Measurements from ENCODE around the gene CCDC160.
"Not testable (repeated sequence)": the region's sequence is repeated elsewhere in the genome, so short reads cannot be mapped to it uniquely, and the experiment has no call there.

CCDC160 gene

DNA sequence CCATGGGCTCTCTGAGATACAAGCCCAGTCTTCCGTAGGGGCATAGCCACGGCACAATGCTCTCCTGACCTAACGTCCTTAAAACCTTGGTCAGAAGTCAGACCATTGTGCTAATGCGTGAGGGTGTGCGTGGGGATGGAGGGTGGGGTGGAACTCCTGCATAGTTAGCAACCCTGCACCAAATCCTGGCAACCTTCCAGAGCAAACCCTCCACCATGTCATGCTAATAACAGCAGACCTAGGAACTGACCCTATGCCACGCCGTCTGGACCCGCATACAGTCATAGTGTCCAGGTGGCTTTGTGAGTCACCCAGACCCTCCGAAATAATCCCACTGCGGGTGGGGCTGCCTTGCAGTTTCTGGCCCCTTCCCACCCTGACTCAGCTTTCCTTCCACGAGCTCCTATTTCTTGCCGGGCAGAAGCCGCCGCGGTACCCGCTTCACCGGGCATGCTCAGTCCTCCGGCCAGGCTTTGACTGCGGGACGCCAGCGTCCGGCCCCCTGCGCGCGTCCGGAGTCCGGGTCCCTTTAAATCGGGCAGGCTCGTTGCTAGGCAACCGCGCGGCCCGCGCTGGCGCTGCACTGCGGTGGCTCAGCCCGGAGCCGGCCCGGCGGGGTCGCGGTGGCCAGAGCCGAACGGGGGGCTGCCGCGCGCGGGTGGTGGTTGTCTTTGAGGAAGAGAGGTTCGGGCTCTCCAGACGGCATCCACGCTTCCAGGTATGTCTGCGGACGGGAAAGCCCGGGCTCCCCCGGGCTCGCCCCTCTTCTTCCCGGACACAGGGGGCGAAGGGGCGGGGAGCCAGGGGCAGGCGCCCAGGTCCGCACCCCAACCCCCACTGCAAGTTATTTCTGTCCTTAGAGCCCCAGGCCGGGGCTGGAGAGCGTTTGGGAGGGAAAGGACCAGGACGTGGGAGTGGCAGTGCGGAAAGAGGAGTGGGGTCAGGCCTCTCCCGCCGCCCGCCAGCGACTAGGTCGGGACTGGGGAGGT is at the start of gene CCDC160:
TSS of gene CCDC160 (plus strand) at position 557 of the 989 bp plus-strand sequence. CDS start 7,619 bp downstream, outside the sequence.
- no peak for DNase-seq

DNA sequence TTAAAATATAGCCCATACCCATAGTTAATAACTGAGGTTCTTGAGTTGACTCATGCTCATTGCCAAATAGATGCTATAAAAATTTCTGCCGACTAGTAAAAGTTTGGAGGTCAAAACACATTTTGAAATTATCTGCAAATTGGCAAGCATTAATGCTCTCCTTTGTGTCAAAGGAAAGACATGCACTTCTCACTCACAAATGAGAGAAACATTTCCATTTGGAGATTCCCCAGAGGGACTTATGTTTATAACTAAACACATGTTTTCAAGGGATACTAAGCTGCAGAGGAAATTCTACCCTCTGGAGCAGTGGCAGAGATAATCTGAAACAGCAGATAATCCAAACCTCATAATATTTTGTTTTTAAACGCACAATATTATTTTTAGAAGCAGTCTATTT is 45.7 kb upstream of the CCDC160 start:
- DNase-seq = no peak

DNA sequence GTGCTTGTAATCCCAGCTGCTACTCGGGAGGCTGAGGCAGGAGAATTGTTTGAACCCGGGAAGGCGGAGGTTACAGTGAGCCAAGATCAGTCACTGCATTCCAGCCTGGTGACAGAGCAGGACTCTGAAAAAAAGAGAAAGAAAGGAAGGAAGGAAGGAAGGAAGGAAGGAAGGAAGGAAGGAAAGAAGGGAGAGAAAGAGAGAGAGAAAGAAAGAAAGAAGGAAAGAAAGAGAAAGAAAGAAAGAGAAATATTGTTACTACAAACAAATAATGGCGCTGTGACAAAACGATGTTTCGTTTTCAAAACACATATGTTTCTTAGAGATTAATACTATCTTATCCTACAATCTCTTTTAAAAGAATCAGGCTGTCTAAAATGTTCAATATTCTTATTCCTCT is 42.1 kb upstream of the CCDC160 start:
- no peak for DNase-seq

DNA sequence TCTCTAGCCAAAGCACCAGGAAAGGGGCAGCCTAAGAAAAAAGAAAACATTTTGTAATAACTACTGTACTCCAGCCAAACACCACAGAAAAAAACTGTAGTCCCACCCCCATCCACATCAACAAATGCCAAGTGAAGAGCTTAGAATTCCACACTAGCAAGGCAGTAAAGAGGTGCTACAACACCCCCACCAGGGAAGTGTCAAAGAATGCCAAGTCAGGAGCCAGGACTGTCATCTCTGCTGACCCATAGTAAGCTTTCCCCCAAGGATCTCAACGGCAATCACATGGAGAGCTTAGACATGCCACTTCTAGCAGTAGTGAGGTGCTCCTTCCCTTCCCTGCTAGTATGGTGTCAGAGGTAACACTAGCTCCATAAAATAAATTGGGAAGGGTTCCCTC is 34.4 kb upstream of the CCDC160 start:
- no peak for DNase-seq

DNA sequence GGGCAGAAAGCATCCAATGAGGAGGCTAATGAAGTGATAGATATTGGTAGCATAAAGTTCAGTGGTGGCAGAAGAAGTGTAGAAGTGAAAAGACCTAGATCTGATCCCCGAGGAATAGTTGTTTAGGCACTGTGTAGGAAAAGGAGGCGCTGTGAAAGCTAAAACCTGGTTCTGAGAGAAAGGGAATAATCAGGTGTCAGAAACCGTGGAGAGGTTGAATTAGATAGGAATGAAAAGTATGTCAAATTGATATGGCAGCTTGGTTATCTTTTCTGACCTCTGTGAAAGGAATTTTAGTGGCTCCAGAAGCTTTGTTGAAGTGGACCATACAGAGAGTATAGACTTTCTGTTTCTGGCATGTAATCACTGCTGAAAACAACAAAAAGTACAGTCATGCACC is 30.8 kb upstream of the CCDC160 start:
- no peak for DNase-seq

DNA sequence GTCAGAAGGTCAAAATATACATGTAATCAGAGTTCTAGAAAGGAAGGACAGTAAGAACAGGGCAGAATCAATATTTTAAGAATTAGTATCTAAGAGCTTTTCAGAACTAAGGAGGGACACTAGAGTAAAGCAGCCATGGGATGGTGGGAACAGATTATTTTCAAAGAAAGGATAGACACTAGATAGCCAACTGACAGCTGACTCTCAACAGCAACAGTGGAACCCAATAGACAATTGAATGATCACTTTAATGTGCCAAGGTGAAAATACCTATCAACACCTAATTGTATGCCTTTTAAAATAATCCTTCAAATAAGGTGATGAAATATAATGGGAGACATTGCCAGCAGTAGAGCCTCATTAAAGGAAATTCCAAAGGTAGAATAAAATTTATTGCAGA is 26.5 kb upstream of the CCDC160 start:
- DNase-seq = no peak

DNA sequence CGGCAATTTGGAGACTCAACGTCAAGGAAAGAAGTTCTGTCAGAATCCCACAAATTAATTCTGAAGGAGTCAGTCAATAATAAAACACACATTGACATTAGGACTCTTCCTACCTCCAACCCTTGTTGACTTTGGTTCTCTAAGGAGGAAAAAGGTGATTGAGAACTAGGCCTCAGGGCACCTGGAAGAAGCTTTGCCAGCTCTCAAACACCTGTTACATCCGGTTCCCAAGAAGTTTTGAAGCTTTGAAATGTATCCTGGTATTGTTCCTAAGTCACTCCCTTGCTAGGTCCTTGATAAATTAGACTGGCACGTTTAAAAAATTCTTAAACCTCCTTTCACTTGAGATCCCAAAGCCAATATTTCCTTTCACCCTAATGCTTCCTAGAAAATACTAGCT is 1.7 kb upstream of the CCDC160 start:
- DNase-seq = no peak

DNA sequence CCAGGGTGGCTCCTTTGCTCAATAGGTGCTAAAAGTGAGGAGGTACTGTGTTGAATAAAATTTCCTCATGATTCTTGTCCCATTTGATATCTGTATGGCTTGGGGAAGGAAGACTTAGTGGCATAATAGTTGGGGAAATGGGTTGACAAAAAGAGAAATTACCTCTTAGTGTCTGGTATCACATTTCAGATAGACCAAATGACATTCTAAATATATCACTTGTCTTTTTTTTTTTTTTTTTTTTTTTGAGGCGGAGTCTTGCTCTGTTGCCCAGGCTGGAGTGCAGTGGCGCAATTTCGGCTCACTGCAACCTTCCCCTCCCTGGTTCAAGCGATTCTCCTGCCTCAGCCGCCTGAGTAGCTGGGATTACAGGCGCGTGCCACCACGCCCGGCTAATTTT is 1.2 kb downstream of the CCDC160 start:
- not testable (repeated sequence) for DNase-seq

DNA sequence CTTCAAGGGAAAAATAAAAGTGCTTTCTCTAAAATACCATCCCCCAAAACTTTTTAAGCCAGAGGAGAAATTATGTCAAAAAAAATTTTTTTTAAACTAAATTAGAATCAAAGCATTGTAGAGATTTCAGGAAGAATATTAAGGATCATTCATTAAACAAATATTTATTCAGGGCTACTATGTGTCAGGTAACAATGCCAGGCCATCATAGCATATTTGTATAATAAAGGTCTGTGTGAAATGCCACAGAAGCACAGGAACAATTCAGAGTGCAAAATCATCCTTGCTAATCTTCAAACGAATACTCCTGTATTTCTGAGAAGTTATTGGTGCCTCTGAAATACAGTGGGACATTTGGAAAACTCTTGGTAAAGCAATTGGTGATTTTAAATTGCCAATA is 2.0 kb downstream of the CCDC160 start:
- no peak for DNase-seq

DNA sequence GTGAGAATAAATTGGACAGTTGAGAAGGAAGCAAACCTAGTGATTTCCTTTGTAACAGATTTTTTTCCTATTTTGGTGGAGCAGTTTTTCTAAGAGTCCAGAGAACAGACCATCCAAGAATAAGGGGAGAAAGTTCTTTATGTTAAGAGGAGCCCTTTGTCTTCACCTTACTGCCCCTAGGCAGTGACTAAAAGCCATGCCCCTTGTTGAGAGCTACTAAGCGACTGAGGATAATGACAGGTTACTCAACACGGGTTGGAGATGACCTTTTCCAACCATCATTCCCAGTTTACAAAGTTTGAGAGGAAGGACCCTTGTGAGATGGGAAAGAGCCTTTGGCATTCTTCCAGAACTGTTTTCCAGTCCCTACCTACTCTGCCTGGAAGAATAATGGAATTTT is 3.2 kb downstream of the CCDC160 start:
- DNase-seq = no peak

DNA sequence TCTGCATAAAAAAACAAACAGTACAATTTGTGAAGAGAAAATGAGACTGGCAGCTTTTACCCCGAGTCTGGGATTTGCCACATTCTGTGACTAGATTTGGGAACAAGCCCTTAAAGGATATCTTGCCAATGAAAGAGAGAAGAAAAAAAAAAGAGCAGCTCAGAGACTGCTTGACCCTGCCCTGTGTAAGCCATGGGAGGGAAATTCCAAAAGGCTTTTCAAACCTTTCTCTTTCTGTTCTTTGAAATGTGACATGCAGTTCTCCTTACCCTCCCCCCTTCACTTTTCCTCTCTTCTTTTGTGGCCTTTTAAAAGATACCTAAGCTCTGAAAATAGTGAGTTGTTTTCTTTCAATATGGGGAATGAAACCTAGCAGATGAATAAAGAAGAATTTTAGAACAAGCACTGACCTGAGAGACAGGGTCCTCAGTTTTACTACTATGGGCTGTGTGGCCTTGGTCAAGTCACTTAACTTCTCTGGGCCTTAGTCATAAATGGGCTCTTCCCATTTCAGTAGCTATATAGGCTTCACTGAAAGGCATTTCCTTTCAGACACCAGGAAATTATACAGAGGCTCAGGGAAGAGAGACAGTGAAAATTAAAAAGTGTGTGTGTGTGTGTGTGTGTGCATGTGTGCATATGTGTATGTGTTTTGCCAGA is 5.1 kb downstream of the CCDC160 start:
- no peak for DNase-seq

DNA sequence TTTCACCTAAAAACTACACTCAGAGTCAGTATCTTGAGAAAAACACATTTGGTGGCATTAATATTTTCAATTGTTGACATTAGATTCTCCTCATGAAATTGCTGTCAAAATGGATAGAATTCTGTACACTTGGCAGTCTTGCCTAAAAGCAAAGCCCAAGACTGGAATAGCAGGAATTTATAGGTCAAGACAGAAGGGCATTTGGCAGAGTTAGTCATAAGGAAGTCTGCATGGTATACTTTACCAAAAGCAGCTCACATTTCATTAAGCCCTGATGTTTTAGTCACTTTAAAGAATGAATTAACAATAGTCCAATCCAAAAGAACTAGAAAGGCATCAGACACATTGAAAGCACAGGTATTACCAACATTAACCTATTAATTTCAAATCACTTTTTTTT is 7.1 kb downstream of the CCDC160 start:
- no peak for DNase-seq

DNA sequence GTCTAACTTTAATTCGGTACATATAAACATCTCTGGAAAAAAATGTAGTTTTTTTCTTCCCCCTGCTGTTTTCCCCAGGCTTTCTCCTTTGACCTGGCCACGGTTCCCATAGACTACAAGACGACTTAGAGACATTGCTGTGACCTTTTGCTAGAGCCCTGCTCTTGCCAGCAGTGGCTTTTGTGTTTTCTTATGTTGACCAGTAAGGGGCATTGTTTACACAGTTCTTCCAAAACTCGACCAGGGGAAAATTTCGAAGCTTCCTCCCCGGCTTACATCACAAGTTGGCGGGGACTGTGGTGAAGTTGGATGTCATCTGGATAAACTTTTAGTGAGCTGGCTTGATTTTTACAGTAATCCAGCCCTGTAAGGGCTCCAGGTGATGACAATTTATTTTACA is 9.3 kb downstream of the CCDC160 start:
- DNase-seq = no peak

DNA sequence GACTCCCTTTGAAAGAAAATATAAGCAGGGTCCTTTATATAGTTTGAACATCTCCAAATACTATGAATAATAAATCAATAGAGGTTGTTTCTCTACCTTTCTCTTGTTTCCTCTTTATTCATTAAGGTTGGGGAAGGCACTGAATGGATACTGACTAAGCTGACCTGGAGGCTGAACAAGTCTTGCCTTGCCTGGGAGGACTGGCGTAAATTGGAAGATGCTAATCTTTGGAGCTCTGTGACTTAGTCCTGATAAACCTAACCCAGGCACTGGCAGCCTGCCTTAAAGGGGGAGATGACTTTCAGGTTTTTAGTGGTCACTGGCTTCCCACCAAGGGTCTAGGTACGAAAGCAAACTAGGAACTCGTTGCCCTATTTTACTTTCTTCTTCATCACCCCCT is 10.5 kb downstream of the CCDC160 start:
- DNase-seq = no peak

DNA sequence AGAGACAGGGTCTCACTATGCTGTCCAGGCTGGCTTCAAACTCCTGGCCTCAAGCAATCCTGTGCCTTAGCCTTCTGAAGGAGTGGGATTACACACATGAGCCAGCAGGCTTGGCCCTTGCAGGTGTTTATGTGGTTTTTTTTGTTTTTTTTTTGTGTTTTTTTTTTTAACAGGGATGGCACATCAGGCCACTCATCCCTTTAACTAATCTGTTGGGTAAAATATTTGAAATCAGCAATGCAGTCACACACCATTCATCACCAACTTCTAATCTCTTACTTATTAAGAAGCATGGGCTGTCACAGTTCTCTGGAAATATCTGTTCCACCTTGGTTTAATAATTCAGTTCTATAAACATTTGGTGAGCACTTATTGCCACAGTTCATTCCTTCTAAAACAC is 12.3 kb downstream of the CCDC160 start:
- DNase-seq = no peak

DNA sequence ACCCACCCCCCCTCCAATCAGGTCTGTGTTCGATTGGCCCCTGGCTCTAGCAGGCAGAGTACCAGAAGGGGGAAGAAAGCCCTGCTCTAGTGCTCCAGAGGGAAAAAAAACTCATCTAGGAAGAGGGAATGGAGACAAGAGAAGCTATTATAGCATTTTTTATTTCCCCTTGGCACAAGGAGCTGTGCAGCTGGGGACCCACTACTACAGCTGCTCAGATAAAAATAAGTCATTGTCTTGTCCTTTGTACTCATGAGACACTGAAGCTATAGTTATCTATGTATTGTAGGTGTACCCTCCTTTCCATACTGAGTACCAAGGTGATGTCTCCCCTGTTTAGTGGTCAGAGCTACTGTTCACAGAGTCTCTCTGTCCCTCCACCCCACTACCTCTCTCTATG is 14.3 kb downstream of the CCDC160 start:
- DNase-seq = no peak

DNA sequence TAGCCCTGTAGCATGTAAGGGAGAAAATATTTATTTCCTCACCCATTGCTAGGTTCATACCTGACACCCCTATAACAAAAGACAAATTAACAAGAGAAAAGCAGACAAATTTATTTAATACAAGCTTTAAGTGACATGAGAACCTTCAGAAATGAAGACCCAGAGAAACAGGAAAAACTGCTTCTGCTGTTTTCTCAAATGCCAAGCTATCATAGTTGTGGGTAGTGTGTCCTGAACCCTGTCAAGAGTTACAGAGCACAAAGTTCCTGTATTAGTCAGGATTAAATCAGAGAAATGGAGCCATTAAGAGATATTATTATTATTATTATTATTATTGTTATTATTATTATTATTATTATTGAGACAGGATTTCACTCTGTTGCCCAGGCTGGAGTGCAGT is 17.5 kb downstream of the CCDC160 start:
- DNase-seq = no peak

DNA sequence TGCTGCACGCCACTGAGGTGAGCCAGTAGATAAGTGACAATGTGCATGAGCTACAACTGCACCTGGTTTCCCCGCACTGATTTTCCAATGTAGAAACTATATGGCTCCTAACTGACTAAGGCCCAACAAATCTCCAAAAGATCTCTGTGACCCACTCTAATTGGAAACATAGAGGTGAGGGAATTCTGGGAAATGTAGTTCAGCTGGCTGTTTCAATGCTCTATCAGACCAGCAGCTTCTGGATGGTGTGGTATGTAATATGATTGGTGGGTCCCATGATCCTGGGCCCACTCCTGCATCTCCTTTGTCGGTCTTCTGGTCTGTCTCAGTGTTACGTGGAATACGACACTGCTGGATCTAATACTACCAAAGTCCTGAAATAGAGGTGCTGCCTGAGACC is 18.6 kb downstream of the CCDC160 start:
- DNase-seq = no peak

DNA sequence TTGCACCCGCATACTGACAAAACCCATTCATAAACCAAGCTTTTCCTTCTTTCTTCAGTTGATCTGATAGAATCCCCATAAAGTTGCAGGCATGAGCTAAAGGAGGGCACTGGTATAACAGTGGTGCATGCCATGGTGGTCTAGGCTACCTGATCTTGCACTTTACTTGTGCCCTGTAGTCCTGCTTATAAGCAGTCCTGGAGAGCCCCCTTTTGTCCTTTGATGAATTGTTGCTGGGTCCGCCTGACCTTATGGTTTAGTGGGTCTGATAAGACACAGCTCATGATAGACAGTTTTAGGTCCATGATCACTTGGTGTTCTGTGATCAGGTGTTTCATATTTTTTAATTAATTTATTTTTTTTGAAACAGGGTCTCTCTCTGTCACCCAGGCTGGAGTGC is 19.7 kb downstream of the CCDC160 start:
- DNase-seq = no peak

DNA sequence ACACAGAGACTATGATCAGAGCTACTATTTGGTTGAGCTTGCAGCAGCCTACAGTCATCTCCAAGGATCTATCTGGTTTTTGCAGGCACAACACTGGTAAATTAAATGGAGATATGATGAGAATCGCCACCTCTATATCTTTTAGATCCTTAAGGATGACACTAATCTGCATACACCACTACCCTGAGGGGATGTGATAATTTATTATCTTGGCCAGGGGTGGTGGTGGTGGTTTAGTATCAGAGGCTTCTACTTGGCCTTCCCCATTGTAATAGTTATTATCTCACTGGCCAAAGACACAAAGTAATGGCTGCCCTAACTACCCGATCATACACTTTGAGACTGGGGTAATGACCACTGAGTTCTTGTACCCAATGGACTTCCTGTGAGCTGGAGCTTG is 21.2 kb downstream of the CCDC160 start:
- no peak for DNase-seq

DNA sequence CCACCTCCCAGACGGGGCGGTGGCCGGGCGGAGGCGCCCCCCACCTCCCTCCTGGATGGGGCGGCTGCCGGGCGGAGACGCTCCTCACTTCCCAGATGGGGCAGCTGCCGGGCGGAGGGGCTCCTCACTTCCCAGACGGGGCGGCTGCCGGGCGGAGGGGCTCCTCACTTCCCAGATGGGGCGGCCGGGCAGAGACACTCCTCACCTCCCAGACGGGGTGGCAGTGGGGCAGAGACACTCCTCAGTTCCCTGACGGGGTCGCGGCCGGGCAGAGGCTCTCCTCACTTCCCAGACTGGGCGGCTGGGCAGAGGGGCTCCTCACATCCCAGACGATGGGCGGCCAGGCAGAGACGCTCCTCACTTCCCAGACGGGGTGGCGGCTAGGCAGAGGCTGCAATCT is 49.0 kb downstream of the CCDC160 start:
- DNase-seq = not testable (repeated sequence)

DNA sequence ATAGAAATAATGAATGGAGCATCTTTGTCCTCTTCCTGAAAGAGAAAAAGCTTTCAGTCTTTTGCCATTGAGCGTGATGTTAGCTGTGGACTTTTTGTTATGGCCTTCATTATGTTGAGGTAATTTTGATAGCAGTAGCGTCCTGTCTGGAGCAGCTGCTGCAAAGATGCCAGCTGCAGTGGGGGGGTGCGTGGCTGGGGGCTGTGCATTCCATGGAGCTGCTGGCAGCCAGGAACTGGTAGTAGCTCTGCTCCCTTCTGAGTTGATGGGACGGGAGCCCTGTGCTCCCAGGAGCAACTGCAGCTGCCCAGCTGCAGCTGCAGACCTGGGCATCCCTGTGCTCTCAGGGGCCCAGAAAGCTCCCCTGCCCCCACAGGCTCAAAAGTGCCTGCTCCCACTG is 50.4 kb downstream of the CCDC160 start:
- DNase-seq = no peak

DNA sequence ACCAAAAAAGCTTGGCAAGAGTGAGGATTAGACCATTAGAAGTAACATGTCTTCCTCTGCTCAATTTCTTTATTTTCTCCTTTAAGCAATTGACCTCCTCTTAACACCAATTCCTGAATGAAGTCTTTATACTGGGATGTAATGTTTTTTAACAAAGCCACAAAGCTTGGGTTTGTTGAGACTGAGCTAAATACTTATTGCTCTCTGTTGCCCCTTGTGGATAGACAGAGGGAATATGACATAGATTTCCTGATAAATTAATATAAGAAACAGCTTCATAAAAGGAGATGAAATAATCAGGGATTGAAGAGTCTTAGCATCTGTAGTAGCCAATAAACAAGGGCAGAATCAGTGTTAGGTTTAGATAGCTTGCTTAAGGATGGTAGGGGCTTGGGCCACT is 57.6 kb downstream of the CCDC160 start:
- DNase-seq = no peak

All from GOT3 (cell line).